ENCODE results near the gene CHCHD2. TPM values are rescaled to one million over a fixed set of nuclear protein-coding genes. Genes with fewer than 3 reads are reported as not detected.
"Not testable (repeated sequence)": the region's sequence is repeated elsewhere in the genome, so short reads cannot be mapped to it uniquely, and the experiment has no call there.

CHCHD2 gene
- total RNA-seq, 1 donor from 2014 or later = 196 TPM

GRCh38 chr7:56086761-56087160 lies 19.5 kb downstream of the CHCHD2 start:
- FAIRE-seq (no peak), DNase-seq (ENCODE audit: low spot score in 2 of 2) (no peak)

- no peak for FAIRE-seq
- DNase-seq (ENCODE audit: low spot score in 2 of 2) = no peak
Measured at GRCh38 chr7:56083150-56083785, 23.0 kb downstream of the CHCHD2 start.

GRCh38 chr7:56081626-56082340 lies 24.5 kb downstream of the CHCHD2 start:
- FAIRE-seq (no peak), DNase-seq (ENCODE audit: low spot score in 2 of 2) (no peak)

- DNase-seq (ENCODE audit: low spot score in 2 of 2); FAIRE-seq: not testable (repeated sequence)
Measured at GRCh38 chr7:56080726-56081435, 25.4 kb downstream of the CHCHD2 start.

GRCh38 chr7:56079450-56080185 lies 26.7 kb downstream of the CHCHD2 start:
- no peak for FAIRE-seq

GRCh38 chr7:56078196-56078595 lies 28.1 kb downstream of the CHCHD2 start:
- FAIRE-seq = no peak
- DNase-seq (ENCODE audit: low spot score in 2 of 2) = no peak

More at GRCh38 chr7:56079450-56080185, 26.7 kb downstream of the CHCHD2 start:
- DNase-seq (ENCODE audit: low spot score in 2 of 2) = peak; percentile 47 to 67

- DNase-seq (ENCODE audit: low spot score in 2 of 2) = no peak
Measured at GRCh38 chr7:56077681-56078080, 28.6 kb downstream of the CHCHD2 start.

GRCh38 chr7:56074371-56074791 lies 31.9 kb downstream of the CHCHD2 start:
- DNase-seq (ENCODE audit: low spot score in 2 of 2) = peak; percentile 43 to 62
- FAIRE-seq = no peak

More at GRCh38 chr7:56077681-56078080, 28.6 kb downstream of the CHCHD2 start:
- FAIRE-seq = no peak

GRCh38 chr7:56066376-56066775 lies 39.9 kb downstream of the CHCHD2 start:
- FAIRE-seq; DNase-seq (ENCODE audit: low spot score in 2 of 2): not testable (repeated sequence)

- no peak for FAIRE-seq
- peak; percentile 90 to 91 for DNase-seq (ENCODE audit: low spot score in 2 of 2)
Measured at GRCh38 chr7:56063882-56064625, 42.2 kb downstream of the CHCHD2 start, which contains the start of gene SUMF2. Gene SUMF2 (plus strand): TSS chr7:56064286. CDS start chr7:56064312, 26 bp downstream.

GRCh38 chr7:56063500-56063881 lies 42.8 kb downstream of the CHCHD2 start:
- DNase-seq (ENCODE audit: low spot score in 2 of 2) (no peak), FAIRE-seq (no peak)

GRCh38 chr7:56062382-56062781 lies 43.9 kb downstream of the CHCHD2 start:
- FAIRE-seq (no peak), DNase-seq (ENCODE audit: low spot score in 2 of 2) (no peak)

- DNase-seq (ENCODE audit: low spot score in 2 of 2) = no peak
- FAIRE-seq = no peak
Measured at GRCh38 chr7:56053993-56054392, 52.3 kb downstream of the CHCHD2 start.

GRCh38 chr7:56053379-56053778 lies 52.9 kb downstream of the CHCHD2 start:
- FAIRE-seq (no peak), DNase-seq (ENCODE audit: low spot score in 2 of 2) (no peak)

Small RNA genes lying within 50 kb of the gene (small RNA-seq; reads per million reads assigned to genes)
- gene SNORA15 (not detected), gene SNORA22B (not detected)

Other genes starting within 250 kb of the CHCHD2 start
- under 0.01 TPM for gene SEPTIN14, start 243.7 kb downstream of the CHCHD2 start, total RNA-seq
- 50.1 TPM for gene ZNF713, start 219.0 kb downstream of the CHCHD2 start, total RNA-seq
- 33.4 TPM for gene MRPS17, start 154.6 kb downstream of the CHCHD2 start, total RNA-seq
- 36.3 TPM for gene NIPSNAP2, start 141.9 kb downstream of the CHCHD2 start, total RNA-seq
- gene PSPH, start 55.0 kb downstream of the CHCHD2 start, total RNA-seq = 28.9 TPM
- gene CCT6A, start 54.7 kb downstream of the CHCHD2 start, total RNA-seq = 238 TPM
- 91.3 TPM for gene SUMF2, start 42.2 kb downstream of the CHCHD2 start, total RNA-seq
- gene PHKG1, start 13.5 kb downstream of the CHCHD2 start, total RNA-seq = 3.7 TPM
- gene NUPR2, start 9.9 kb upstream of the CHCHD2 start, total RNA-seq = not detected

All from frontal cortex (tissue), 4 donors.